ENCODE data around the gene KSR1.
"Not testable (repeated sequence)": the region's sequence is repeated elsewhere in the genome, so short reads cannot be mapped to it uniquely, and the experiment has no call there.

Gene KSR1

DNA sequence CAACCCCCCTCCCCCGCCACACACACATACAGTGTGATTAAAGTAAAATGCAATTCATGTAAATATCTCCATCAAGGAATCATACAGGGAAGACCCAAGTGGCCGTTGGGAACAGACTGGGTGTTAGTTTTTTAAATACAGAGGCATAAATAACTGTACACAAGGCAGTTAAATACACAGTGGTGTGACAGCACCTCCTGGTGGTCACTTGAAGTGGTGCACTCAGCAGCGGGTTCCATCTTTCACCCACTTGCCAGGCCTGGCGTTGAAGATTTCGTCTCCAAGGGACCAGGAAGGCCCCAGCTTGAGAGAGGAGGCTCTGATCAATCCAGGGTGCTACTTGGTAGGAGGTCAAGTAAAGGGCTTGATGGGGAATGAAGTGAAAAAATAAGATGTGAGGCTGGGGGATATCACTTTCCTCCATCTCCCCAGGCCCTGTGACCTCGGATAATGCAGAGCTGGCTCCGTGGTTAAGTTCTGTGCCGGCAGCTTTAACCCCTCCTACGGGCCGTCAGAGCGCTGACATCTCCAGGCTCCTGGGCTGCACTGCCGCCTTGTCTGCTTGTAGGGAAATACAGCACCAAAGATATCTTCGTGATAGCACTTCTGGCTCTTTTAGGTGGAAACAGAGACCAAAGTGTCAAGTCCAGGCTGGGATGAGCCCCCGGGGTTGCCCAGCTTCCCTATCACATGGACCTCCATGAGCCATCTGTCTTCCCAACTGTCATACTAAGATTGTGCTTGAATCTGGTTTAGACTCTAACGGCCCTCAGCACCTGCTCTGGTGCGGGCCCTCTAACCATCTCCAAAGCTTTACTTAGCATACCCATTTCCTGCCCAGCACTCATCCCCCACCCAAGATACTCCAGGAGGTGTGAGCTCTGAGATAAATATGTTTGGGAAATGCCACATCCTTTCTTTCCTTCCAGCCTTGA, 195.4 kb downstream of the KSR1 start:
- DNase-seq = peak in 44 of 58 donors; percentile 4 to 85 (median 26)

DNA sequence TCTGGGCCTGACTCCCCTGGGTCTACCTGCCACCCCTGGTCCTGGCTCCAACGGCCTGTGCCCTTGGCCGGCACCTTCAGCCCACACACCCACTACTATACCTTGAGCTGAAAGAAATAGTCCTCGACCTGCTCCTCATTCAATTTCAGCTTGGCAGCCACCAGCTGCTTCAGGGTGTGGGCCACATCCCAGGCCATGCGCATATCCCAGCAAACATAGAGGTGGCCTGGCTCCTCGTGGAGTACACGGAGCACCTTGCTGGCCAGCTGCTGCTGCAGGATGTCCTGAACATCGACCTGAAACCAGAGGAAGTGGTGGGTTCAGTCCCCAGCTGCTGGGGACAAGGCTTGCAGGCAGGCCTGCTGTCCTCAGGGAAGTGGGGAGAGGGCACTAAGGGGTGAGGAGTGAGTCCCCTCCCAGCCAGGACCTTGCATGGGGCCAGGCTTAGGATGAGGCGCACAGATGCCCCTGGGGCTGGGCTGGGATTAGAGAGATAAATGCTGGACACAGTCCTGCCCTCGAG, 197.3 kb downstream of the KSR1 start:
- not testable (repeated sequence) for DNase-seq

DNA sequence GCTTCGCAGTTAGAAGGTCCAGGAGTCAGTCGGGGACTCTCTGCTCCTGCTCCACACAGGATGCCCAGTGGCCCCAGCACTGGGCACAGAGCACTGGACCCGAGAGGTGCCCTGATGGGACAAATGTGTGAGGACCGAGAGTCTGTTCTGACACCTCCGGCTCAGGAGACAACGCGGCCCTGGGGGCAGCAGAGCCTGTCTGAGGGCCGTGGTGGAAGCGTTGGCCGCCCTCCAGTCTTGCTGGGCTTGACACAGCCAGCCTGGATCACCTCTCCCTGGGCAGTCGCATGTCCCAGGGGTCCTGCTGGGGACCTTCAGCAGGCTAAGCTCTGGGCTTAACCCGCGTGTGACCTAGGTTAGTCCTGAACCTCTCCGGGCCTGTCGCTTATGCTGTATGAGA, 197.9 kb downstream of the KSR1 start:
- DNase-seq = no peak

DNA sequence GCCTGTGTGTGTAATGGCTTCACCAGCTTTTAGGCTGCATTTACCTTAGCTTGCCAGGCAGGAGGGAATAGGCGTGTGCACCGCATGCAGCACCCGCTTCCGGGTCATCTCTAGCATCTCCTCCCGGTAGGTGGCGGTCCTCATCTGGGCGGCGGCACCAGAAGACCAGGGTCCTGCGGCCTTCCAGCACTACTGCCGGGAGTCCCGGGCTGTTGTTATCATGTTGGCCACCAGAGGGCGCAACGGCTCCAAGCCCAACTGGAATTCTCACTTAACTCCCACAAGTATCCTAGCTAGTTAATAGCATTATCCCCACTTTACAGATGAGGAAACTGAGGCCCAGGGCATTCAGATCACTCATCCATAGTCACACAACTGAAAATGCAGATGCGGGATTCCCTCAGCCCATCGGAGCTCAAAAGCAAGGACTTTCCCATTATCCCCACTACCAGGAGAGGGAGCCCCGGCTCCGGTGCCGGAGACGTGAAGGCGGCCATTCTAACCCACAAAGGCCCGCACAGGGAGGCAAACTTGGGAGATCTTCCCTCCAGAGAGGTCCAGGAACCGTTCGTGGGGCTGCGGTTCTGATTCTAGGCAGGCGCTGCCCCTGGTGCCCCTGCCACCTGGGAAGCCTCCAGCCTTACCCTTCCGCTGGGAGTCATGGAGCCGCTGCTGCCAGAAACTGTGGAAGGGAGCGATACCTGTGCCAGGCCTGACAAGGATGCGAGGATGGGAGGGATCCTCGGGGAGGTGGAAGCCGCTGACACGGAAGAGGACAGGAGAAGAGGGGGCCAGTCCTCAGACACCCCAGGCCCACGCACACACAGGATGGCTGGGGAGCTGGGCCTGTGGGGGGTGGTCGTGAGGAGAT, 198.6 kb downstream of the KSR1 start:
- DNase-seq = peak in 48 of 58 donors; percentile 1 to 80 (median 37)

DNA sequence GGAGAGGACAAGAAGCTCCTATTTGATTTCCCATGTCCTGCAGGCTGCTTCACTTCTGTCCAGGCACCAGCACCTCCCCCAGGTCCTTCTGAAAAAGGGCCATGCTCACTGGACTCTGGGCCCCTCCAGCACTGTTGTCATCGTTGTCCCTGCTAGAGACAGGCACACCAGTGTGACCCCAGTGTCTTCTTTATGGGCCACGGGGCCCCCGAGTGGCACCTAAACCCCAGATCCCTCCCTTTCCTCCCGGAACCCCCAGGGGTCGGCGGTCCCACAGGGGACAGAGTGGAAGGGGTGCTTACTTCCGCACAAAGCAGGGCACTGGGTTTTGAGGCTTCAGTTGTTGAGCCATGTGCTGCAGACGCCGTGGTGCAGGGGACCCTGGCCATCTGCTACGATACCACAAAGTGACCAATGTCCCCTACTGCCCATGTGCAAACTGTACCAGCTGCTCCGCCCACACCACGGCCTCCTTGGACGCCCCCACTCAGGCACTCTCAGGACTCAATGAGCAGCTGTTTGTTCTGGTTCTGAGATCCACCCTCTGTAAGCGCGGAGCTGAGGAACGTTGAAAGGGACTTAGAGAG, 199.4 kb downstream of the KSR1 start:
- DNase-seq = not testable (repeated sequence)

DNA sequence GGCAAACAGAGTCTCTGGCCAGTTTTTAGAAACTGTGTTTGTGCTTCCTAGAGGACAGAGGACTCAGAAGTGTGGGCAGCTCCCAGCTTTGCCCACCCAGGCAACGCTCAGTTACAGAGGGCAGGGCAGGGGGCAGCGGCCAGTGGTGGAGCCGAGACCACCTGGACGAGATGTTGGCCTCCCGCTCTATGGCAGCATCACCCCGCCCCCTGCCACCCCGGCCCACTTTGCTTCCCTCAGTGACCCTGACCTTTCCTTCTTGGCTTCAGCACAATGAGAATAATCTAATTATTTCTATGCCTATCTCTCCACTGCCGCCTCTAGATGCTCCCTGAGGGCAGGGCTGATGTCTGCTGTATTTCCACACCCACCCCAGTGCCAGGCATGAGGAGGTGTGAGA, 200.4 kb downstream of the KSR1 start:
- DNase-seq = not testable (repeated sequence)

DNA sequence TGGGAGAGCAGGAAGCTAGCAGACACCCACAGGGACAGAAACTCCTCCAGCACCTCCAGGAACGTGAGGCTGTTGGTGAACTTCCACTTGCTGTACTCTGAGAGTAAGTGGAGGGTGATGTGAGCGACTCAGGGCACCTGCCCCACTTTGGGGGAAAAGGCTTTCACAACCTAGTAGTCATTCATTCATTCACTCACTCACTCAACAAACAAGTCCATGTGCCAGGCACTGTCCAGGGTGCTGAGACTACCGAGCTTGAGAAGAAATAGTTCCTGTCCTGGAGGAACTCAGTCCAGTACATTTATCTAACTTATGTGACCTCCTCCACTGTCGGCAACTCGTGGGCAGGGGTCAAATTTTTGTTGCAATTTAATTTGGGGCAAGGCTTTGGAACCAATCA, 201.4 kb downstream of the KSR1 start:
- no peak for DNase-seq

DNA sequence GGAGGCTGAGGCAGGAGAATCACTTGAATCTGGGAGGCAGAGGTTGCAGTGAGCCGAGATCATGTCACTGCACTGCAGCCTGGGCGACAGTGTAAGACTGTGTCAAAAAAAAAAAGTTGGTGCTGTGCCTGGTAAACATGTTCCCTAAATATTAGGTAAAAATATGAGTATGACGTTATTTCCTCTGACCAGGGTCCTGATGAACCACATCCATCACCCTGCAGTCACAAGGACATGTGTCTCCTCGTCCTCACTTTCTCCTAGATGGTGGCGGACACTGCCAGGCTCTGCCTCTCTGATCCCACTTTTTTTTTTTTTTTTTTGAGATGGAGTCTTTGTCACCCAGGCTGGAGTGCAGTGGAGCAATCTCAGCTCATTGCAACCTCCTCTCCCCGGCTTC, 203.4 kb downstream of the KSR1 start:
- DNase-seq = no peak

DNA sequence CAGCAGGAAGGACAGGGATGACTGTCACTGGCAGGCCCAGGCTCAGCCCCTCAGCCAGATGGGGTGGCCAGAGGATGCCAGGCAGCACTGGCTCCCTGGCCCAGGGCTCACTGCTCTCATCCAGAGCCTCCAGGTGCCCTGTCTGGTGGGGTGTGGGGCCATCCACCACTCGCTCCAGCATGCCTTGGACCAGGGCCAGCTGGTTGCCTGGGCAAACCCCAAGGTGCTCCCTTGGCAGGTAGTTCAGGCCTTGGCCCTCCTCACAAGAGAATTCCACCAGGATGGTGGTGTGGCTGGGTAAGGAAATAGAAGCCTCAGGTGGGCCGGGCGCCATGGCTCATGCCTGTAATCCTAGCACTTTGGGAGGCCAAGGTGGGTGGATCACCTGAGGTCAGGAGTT, 204.2 kb downstream of the KSR1 start:
- no peak for DNase-seq

DNA sequence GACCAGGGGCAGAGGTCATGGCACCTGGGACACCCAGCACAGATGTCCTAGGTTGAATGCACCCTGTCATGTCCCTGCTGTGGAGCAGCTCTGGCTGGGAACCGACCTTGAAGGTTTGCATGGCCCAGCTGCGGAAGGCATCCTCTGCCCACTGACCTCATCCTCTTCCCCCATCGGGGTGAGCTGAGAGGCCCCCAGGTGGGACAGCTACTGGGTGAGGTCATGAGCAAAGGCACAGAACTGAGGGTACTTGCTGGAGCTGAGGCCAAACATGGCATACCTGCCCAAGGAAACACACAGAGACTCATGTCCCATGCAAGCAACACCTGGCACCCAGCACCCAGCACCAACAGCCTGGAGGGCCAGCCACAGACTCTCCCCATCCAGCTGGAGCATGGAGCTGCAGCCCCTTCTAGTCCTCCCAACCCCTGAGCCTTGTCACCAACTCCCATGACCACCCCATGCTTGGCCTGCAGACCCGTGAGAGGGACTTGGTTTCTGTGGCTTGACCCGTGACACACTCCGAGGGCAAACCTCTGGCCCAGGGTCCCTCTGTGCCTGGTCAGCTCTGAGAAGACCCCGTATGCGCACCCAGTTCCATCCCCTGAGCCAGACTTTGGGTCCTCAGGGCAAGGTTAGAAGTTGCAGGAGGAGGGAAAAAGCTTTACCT, 207.8 kb downstream of the KSR1 start:
- DNase-seq = no peak

DNA sequence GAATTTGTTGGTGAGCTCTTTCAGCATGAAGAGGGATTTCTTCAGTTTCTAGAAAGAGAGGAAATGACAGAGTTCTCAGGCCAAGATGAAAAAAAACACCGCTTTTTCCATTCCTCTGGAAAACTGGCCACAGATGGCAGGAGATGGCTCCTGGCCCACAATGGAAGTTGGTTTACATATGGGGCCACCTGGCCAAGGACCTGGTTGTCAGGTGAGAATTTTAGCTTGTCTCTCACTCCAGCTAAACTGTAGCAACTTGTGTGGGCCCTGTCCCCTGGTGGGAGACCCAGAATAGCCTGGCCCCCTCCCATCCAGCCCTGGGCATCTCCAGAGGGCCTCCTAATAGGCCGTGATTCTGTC, 208.3 kb downstream of the KSR1 start:
- DNase-seq = no peak

DNA sequence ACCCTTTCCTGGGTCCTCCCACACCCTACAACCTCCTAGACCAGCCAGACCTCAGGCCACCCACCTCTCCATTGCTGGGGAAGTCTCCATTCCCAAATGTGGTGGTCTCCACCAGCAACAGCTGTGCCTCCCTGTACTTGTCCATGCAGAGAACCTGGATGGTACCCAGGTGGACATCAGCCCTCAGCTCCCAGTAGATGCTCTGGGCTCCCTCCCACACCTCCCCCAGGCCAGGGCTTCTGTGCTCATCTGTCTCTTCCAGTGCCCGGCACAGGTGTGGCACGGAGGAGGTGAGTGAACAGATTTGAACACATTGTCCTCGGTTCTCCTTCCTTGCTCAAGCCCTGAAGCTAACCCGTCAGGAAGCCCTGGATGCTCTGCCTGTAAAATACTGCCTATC, 209.3 kb downstream of the KSR1 start:
- no peak for DNase-seq

DNA sequence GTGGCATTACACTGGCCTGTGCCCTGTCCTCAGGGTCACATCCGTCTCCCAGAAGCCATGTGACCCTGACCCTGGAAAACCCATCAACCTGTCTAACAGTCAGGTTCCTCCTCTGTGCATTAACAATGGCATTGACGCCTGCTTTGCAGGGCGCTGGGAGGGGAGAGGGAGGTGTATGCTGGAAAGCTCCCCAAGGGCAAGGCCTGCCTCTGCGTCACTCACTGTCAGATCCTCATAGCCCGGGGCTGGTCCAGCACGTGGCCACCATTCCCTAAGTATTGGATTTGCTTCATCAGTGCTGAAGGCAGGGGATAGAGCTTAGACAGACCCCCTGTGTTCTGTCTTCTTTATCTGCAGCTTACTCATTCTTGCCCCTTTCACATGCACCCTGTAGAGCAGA, 210.0 kb downstream of the KSR1 start:
- not testable (repeated sequence) for DNase-seq

DNA sequence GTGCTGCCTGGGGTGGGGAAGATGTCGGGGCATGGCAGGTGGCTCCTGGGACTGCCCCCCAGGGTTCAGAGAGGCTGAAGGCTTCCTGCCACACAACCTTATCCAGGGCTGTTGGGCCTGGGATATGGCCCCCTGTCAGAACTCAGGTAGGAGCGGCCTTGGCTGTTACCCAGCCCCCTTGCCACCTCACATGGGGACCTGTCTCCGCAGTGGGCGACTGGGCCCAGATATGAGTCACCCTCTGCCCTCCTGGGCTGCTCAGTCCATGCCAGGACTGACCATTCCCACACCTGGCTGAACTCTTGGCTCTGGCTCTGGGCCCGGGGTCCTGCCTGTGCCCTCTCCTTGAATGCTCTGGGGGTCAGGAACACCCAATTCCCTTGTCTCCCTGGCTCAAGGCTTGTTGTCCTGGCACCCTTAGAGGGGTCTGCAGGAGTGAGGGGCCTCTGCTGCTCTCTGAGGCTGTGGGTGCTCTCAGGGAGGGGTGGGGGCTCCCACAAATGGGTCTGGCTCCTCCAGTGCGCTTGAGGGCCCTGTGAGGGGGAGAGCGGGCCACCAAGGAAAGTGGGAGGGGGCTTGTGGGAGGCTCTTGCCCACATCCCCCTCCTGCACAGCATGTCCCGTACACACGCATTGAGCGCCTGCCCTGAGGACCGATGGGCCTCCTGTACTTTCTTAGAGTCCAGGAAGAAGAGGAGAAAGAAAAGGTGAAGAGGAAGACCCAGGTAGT, 210.7 kb downstream of the KSR1 start:
- DNase-seq = no peak

DNA sequence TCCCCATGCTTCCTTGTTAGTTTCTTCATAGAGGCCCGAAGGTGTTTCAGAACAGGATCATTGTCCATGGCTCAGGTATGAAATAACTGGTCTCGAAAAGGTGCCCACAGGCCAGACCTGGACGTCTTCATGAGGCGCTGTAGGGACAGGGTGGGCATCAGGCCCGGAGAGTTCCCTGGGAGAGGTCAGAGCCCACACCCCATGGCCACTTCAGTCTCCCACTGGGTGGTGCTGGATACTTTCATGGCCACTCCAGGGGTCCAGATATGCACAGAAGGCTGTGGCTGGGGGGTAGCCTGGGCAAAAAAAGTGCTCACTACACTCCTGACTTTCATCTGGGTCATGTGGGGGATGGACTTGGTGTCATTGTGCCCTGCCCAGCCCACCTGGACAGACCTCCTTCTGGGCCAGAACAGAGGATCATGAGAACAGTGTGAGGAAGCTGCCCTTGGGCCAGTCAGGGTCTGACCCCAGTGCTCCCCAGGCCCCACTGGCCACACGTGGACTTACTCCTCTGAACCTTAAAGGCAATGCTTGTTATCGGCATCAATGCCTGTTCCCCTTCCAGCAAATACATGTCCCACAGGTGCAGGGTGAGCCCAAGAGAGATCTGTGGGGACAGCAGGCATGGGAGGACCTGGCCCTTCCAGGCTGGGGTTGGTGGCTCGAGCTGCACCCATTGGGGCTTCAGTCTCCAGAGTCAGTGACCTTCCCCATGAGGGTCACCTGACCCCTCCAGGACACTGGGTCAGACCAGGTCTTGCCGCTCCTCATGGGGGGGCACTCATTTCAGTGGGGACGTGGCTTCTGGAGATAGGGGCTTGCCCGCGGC, 211.6 kb downstream of the KSR1 start:
- no peak for DNase-seq

DNA sequence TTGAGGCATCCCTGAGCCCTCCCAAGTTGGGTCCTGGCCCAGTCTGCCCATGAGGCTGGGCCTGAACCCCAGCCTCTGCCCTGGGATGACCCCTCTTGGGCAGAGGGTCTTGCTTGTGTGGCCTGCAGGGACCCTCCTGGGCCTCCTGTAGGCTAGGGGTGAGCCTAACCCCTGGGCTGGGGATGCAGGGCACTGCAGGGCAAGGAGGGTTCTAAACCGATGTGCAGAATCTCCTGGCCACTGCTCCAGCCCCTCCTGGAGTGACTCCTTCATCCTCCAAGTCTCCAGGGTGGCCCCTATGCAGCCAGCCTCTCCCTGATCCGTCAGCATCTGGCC, 212.2 kb downstream of the KSR1 start:
- DNase-seq = no peak

DNA sequence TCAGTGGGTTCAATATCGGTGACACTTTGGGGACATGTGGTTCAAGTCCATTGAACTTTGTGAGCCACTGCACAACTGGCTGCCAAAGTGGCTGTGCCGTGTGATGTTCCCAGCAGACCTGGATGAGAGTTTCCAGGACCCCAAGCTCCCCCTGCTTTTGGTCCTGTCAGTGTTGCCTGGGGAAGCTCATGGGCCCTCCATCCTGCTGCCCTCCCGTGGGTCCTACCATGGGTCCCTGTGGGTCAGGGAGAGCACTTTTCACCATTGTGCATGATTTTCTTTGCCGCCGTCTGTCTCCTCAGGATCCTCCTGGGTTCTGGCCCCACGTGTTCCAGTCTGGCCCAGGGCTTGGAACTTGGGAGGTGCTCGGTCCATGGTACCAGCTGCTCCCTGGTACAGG, 212.9 kb downstream of the KSR1 start:
- DNase-seq = no peak

DNA sequence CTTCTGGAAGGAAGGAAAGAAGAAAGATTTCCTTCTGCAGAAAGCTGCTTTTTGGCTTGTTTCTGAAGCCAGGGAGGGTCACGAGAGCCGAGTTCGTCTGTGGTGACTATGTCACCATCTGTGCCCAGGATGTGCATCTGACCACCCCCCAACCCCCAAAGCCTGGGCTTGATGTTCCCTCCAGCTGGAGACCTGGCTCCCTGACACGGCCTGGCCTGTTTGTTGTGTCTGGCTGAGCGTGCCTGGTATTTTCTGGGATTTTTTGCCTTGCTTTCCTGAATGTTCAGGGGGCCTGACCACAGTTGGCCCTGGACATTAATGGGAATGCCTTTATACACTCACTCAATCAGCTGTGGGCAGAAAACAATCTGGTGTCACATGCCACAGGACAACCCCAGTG, 213.6 kb downstream of the KSR1 start:
- no peak for DNase-seq

DNA sequence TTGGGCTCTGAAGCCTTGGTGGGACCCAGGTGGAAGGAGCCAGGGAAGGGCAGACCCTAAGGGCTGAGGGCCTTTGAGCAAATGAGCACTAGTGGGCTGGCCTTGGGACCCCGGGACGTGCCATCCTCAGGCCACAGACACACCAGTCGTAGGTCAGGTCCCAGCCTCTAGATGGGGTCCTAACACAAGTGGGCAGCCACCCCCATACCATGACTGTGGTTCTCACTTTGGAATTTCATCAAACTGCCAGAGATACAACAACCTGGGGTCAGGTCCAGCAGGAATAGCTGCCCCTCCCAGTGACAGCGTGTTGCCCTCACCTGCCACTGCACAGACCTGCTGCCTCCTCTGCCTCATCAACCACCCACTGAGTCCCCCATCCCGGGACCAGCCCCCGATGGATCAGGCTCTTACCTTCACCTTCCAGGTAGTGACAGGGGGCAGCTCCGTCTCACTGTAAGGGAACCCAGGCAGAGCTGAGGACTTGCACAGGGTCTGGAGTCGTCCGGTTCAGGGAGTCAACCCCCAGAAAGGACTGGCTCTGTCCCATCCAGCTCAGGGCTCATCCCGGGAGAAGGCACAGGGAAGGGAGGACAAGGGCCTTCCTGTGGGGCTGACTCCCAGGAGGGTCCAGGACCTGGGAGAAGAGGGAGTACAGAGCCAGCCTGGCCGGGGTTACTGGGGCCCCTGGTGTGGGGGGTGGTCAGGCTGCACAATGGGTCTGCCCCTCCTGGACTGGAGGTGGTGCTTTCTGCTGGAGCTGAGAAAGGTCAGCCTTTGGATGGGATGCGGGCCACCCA, 214.7 kb downstream of the KSR1 start:
- no peak for DNase-seq

All from anterior cingulate cortex (tissue), 58 donors.